GM20431 (cell line): ENCODE data around the gene TSPAN31.
"Not testable (repeated sequence)": the region's sequence is repeated elsewhere in the genome, so short reads cannot be mapped to it uniquely, and the experiment has no call there.

Experiments used
- in situ Hi-C: fragments of 300-500 bp; cut with MseI, MboI; formaldehyde crosslinking; loops from one replicate; pipeline ENCODE4 v1.15.0; 2020; ENCODE audit warnings: low sequenced_read_pairs; ENCODE audit not compliant: unreplicated experiment

Gene TSPAN31

GRCh38 chr12:57763881-57764661 lies 19.2 kb downstream of the TSPAN31 start:
- in situ Hi-C loops = no loop called here

- in situ Hi-C loops = no loop called here
These were observed 19.8 kb downstream of the TSPAN31 start for GRCh38 chr12:57764662-57765002.

- in situ Hi-C loops = no loop called here
These were observed 20.3 kb downstream of the TSPAN31 start for GRCh38 chr12:57765003-57765697.

- in situ Hi-C loops = no loop called here
These were observed 21.0 kb downstream of the TSPAN31 start for GRCh38 chr12:57765698-57766463.

GRCh38 chr12:57766464-57767304 lies 21.8 kb downstream of the TSPAN31 start, which contains the start of gene CYP27B1:
TSS of gene CYP27B1 (minus strand) at chr12:57767078. CDS start at chr12:57767041, 37 bp downstream.
- in situ Hi-C loops = no loop called here

GRCh38 chr12:57767305-57767698 lies 22.5 kb downstream of the TSPAN31 start:
- in situ Hi-C loops = no loop called here

- in situ Hi-C loops = no loop called here
These were observed 23.0 kb downstream of the TSPAN31 start for GRCh38 chr12:57767876-57768275.

- in situ Hi-C loops = no loop called here
These were observed 24.8 kb downstream of the TSPAN31 start for GRCh38 chr12:57769594-57769993.

- in situ Hi-C loops = no loop called here
These were observed 25.9 kb downstream of the TSPAN31 start for GRCh38 chr12:57770734-57771133.

GRCh38 chr12:57771236-57771872 lies 26.5 kb downstream of the TSPAN31 start:
- in situ Hi-C loops = no loop called here

GRCh38 chr12:57771873-57772428 lies 27.1 kb downstream of the TSPAN31 start, which contains the start of gene METTL1:
TSS of gene METTL1 (minus strand) at chr12:57772105. CDS start at chr12:57772083, 22 bp downstream.
- in situ Hi-C loops = no loop called here

- in situ Hi-C loops = no loop called here
These were observed 27.8 kb downstream of the TSPAN31 start, which contains the start of gene EEF1AKMT3 for GRCh38 chr12:57772429-57773322. TSS of gene EEF1AKMT3 (plus strand) at chr12:57772614. CDS start at chr12:57772725, 111 bp downstream.

GRCh38 chr12:57774634-57775033 lies 29.8 kb downstream of the TSPAN31 start:
- in situ Hi-C loops = not testable (repeated sequence)

GRCh38 chr12:57775044-57775443 lies 30.2 kb downstream of the TSPAN31 start:
- in situ Hi-C loops = no loop called here

- in situ Hi-C loops = no loop called here
These were observed 30.9 kb downstream of the TSPAN31 start for GRCh38 chr12:57775563-57776246.

GRCh38 chr12:57776247-57776587 lies 31.4 kb downstream of the TSPAN31 start:
- in situ Hi-C loops = no loop called here

GRCh38 chr12:57777367-57777766 lies 32.5 kb downstream of the TSPAN31 start:
- in situ Hi-C loops = no loop called here
